Stimulated activated naive CD8-positive, alpha-beta T cell treated with anti-CD3 and anti-CD28 coated beads, Interleukin-15, amount 100 ng/mL, for 72 hours (primary cell): ENCODE data around the gene MICALL1.

Source experiments
- ATAC-seq: fragments of 150-1000 bp; cut with Tn5 transposase; 2 replicates; pipeline ENCODE4 v1.10.0; 2021; ENCODE audit warnings: mild to moderate bottlenecking, moderate library complexity
- DNase-seq, 2 donors: peaks; one replicate each; pipeline ENCODE4 v3.0.0; 2021 to 2022
- H3K27ac Mint-ChIP-seq, 2 donors: one replicate each; pipeline ENCODE4 v1.8.0; 2022; ENCODE audit warnings: mild to moderate bottlenecking in 2 of 2, mixed read lengths in 2 of 2, moderate library complexity in 2 of 2
- H3K27me3 Mint-ChIP-seq: one replicate; pipeline ENCODE4 v1.8.0; 2022; ENCODE audit warnings: mixed read lengths
- H3K4me1 Mint-ChIP-seq: one replicate; pipeline ENCODE4 v1.8.0; 2022; ENCODE audit warnings: mild to moderate bottlenecking, mixed read lengths
- H3K4me3 Mint-ChIP-seq, 2 donors: one replicate each; pipeline ENCODE4 v1.8.0; 2022; ENCODE audit warnings: mild to moderate bottlenecking in 2 of 2, mixed read lengths in 2 of 2, moderate library complexity in 1 of 2
- H3K9me3 Mint-ChIP-seq, 2 donors: one replicate each; pipeline ENCODE4 v1.8.0; 2022; ENCODE audit warnings: mixed read lengths in 2 of 2

MICALL1 gene, protein sequence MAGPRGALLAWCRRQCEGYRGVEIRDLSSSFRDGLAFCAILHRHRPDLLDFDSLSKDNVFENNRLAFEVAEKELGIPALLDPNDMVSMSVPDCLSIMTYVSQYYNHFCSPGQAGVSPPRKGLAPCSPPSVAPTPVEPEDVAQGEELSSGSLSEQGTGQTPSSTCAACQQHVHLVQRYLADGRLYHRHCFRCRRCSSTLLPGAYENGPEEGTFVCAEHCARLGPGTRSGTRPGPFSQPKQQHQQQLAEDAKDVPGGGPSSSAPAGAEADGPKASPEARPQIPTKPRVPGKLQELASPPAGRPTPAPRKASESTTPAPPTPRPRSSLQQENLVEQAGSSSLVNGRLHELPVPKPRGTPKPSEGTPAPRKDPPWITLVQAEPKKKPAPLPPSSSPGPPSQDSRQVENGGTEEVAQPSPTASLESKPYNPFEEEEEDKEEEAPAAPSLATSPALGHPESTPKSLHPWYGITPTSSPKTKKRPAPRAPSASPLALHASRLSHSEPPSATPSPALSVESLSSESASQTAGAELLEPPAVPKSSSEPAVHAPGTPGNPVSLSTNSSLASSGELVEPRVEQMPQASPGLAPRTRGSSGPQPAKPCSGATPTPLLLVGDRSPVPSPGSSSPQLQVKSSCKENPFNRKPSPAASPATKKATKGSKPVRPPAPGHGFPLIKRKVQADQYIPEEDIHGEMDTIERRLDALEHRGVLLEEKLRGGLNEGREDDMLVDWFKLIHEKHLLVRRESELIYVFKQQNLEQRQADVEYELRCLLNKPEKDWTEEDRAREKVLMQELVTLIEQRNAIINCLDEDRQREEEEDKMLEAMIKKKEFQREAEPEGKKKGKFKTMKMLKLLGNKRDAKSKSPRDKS

DNA sequence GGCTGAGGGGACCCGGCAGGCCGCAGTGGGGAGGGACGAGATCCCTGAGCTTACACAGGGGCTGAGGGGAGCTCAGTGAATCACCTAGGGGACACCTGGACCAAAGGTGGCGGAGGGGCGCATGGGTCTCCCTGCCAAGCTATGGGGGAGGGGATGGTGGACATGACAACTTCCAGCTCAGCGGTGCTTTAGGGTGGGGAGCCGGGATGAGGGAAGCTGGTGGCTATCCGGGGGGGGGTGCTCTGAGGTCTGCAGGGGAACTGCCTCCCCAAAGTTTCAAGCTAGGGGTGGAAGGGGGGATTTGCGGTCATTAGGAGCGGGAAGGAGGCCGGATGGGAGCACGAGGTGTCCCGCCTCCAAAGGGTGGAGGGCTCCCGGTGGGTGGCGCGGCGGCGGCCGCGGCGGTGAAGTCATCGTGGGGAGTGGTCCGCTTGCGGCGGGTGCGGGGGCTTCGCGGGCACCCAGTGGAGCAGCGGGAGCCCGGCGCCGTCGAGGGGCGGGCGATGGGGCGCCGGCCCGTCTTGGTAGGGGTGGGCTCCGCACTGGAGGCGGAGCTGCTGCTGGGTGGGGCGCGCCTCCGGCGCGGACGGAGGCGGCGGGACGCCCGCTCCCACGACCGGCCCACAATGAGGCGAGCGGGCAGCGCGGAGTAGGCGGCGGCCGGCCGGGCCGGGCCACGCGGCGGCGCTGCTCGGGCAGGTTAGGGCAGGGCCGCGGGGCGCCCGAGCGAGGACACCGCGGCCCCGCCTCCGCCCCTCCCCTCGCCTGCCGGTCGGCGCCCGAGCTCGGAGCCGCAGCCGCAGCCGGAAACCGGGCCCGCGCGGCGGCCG is at the start of gene MICALL1:
Gene MICALL1 (plus strand): TSS at position 764 of the 830 bp plus-strand sequence. CDS start 126 bp downstream, outside the sequence.
- DNase-seq: peak; percentile 69 to 73
- H3K27me3 Mint-ChIP-seq: no peaks in the 10 kb centered on the region
- ATAC-seq: peak; percentile 91
- no peaks in the 10 kb centered on the region for H3K9me3 Mint-ChIP-seq
- H3K27ac Mint-ChIP-seq: peak within 1 kb of the TSS; percentile 91 to 94
- peak within 1 kb of the TSS; percentile 85 for H3K4me3 Mint-ChIP-seq
- H3K4me1 Mint-ChIP-seq: peaks cover 26% of the 10 kb centered on the region

DNA sequence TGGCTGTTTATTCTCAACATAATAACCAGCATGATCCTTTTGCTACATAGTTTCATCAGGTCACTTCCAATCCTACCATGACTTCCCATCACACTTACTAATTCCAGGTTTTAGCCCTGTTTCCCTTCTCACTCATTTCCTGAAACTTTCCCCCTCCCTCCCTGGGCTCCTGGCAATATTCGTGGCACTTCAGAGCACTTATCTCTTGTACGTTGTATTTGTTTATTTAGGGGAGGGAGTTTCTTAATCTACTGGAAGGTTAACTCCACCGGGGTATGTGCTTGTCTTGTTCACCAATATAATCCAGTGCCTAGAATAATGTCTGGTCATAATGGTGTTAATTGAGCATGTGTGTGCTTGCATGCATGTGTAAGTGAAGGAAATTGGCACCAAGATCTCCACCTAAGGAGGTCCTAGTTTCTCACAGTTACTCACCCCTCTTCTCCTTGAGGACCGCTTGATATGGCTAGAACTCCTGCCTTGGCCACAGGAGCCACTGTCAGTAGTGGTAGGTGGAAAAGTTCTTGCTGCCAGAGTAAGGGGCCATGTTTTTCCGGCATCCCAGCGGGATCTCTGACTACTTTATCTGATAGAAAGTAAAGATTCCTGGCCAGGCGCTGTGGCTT is 45.2 kb upstream of the MICALL1 start:
- no peak overlapping the region for H3K4me3 Mint-ChIP-seq
- H3K9me3 Mint-ChIP-seq: no peaks in the 10 kb centered on the region
- peaks cover 6% of the 10 kb centered on the region for H3K4me1 Mint-ChIP-seq
- ATAC-seq: no peak
- no peak for DNase-seq
- peak overlapping the region; percentile 1 to 24 for H3K27ac Mint-ChIP-seq
- H3K27me3 Mint-ChIP-seq: no peaks in the 10 kb centered on the region

DNA sequence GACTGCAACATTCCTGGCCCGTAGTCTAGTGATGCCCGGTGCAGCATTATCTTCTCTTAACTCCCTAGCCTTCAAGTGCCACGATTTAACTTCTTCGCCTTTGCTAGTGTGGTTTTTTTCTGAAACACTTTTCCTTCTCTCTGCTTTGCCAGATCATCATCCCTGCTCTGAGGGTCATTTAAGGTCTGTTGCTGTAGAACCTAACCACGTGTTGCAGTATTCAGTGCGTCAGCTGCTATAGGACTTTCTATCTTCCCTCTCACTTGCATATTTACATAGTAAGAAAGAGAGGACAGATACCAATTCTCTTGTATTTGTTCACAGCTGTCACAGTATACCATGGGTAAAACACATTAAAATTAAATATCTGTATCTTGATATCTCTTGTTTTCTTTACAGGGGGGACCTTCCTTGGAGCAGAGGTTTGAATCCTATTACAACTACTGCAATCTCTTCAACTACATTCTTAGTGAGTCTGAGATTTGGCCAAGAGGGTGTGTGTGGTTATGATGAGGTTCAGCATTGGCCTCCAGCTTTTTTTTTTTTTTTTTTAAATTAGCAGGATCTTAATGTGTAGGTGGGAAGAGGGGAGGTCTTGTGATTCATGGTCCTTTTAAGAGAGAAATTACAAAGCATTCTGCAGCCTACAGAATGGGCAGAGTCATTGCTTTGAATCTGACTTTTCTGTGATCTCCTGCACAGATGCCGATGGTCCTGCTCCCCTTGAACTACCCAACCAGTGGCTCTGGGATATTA is 43.3 kb upstream of the MICALL1 start:
- no peaks in the 10 kb centered on the region for H3K27me3 Mint-ChIP-seq
- peaks cover 6% of the 10 kb centered on the region for H3K4me1 Mint-ChIP-seq
- no peak for DNase-seq
- H3K4me3 Mint-ChIP-seq: no peak overlapping the region
- no peak for ATAC-seq
- no peak overlapping the region for H3K27ac Mint-ChIP-seq
- H3K9me3 Mint-ChIP-seq: no peaks in the 10 kb centered on the region

DNA sequence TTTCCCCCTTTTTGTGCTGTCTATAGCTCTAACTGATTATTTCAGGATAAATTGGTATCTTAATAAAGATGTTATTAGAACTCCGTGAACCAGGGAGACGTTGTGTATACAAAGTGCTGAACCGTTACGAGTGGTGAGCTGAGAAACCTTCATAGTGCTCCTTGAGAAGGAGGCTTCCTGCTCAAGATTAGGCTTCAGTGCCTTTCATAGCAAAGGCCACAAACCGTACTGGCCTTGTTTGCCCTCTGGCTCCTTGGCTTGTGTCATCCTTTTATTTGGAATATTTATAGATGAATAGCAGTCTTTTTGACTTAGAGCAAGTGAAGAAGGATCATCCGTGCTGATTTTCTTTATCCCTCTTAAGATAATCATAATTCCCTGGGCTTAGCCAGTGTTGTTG is 40.6 kb upstream of the MICALL1 start:
- ATAC-seq (no peak), DNase-seq (no peak)
- Mint-ChIP-seq H3K4me1 (peaks cover 6% of the 10 kb centered on the region), H3K4me3 (no peak overlapping the region), H3K27me3 (no peaks in the 10 kb centered on the region), H3K27ac (no peak overlapping the region), H3K9me3 (no peaks in the 10 kb centered on the region)

DNA sequence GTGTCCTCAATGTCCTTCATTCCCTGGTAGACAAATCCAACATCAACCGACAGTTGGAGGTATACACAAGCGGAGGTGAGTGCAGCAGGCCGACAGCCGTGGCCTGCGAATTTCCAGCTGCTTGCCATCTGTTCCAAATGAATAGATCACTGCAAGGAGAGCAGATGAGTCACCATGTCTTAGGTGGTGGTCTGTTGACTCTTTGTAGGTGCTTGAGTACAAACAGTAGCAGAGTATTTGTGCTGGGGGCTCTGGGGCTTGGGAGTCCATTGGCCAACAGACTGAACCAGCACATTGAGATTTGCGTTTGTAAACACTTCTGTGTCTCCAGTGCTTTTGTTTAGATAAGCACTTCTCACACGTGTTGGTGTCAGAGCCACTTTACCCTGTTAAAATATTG is 35.8 kb upstream of the MICALL1 start:
- H3K27ac Mint-ChIP-seq: no peak overlapping the region
- H3K27me3 Mint-ChIP-seq: no peaks in the 10 kb centered on the region
- no peaks in the 10 kb centered on the region for H3K4me1 Mint-ChIP-seq
- DNase-seq: no peak
- no peak for ATAC-seq
- no peak overlapping the region for H3K4me3 Mint-ChIP-seq
- H3K9me3 Mint-ChIP-seq: no peaks in the 10 kb centered on the region

DNA sequence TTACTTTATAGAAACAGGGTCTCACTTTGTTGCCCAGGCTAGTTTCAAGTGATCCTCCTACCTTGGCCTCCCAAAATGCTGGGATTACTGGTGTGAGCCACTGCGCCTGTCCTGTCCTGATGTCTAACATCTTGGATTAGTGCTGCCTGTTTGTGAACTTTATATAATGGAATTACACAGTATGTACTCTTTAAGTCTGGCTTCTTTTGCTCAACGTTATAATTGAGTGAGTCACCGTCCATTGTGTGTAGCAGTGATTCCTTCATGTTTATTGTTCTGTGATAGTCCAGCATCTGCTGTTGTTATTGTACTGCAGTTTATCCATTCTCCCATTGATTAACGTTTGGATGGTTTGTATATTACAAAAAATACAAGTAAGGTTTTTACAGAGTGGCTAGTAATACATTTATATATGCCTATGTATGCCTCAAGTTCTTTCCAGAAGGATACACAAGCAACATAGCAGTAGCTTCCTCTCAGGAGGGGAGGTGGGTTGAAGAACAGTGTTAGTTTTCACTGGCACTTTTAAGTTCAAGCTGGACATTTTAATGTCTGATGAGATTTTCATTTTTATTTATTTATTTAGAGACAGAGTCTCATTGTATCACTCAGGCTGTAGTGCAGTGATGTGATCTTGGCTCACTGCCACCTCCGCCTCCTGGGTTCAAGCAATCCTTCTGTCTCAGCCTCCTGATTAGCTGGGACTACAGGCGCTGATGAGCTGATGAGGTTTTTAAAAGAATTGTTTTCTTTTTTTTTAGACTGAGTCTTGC is 25.2 kb upstream of the MICALL1 start:
- Mint-ChIP-seq H3K9me3 (no peaks in the 10 kb centered on the region), H3K27me3 (no peaks in the 10 kb centered on the region), H3K4me3 (no peak overlapping the region), H3K27ac (no peak overlapping the region), H3K4me1 (peaks cover 7% of the 10 kb centered on the region)
- ATAC-seq: no peak
- DNase-seq: no peak

DNA sequence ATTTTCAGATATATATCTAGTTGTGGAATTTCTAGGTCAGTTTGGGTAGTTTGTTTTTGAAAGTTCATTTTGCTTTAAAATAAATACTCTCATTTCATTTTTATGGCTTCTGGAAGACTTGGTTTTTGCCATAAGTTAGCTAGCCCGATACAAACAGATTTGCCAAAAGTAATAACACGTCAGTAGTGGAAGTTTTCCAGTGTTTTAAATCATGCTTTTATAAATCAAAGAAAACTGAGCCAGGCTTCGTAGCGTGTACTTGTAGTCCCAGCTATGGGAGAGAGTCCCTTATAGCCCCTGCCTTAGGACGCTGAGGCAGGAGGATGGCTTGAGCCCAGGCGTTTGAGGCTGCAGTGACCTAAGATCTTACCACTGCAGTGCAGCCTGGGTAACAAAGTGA is 21.7 kb upstream of the MICALL1 start:
- peaks cover 7% of the 10 kb centered on the region for H3K4me1 Mint-ChIP-seq
- no peak overlapping the region for H3K27ac Mint-ChIP-seq
- DNase-seq (no peak), ATAC-seq (no peak)
- no peaks in the 10 kb centered on the region for H3K9me3 Mint-ChIP-seq
- H3K27me3 Mint-ChIP-seq: no peaks in the 10 kb centered on the region
- no peak overlapping the region for H3K4me3 Mint-ChIP-seq

DNA sequence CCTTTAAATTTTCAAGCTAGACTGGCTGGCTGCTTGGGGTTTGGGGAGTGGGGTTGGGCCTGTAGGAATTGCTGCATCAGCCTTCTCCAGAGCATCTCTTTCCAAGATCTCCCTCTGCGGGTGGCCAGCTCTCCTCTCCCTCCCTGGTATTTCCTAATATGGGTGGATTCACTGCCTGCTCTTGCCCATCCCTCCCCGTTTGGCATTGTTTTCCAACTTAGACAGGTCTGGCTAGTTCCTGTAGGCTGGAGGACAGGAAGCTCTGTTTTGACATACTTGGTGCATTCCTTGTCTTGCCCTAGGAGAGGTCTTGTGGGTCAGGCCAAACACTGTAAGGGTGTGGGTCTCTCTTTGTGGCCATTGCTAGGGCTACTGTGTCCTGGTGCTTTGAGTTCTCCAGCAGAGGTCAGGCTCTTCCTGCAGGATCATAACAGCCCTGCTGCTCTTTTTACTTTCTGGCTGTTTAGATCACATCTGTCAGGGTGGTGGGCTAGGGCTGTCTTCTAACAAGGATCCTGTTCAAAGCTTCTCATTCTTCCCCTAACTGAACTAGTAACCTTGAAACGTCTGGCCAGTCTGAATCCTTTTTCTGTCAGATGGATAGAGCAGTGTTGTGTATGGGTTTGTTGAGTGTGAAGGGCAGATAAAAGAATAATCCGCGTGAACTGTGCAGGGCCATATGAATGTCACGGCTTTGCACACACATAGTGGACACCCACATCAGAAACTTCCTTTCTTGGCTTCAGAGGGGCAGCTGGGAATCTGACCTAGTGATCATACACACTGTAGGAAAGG is 18.3 kb upstream of the MICALL1 start:
- H3K4me3 Mint-ChIP-seq: no peak overlapping the region
- H3K27me3 Mint-ChIP-seq: no peaks in the 10 kb centered on the region
- ATAC-seq (no peak), DNase-seq (no peak)
- H3K9me3 Mint-ChIP-seq: no peaks in the 10 kb centered on the region
- H3K4me1 Mint-ChIP-seq: peaks cover 7% of the 10 kb centered on the region
- H3K27ac Mint-ChIP-seq: peak overlapping the region in 1 of 2 donors; percentile 9

DNA sequence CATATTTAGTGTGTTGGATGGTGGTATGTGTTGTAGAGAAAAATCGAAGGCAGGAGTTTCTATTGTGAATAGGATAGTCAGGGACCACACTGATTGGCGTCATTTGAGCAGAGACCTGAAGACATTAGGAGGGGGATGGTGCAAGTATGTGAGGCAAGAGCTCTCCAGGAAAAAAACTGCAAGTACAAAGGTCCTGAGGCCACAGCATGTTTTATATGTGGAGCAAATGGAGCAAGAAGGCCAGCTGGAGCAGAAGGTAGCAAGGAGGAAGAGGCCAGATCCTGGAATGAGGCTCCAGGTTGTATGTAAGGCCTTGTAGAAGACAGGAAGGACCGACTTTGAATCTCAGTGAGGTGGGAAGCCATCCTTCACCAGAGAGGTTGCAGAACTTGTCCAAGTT is 14.2 kb upstream of the MICALL1 start:
- Mint-ChIP-seq H3K9me3 (no peaks in the 10 kb centered on the region), H3K4me1 (peaks cover 26% of the 10 kb centered on the region), H3K27ac (peak overlapping the region in 1 of 2 donors; percentile 48), H3K4me3 (no peak overlapping the region), H3K27me3 (no peaks in the 10 kb centered on the region)
- DNase-seq: no peak
- no peak for ATAC-seq

DNA sequence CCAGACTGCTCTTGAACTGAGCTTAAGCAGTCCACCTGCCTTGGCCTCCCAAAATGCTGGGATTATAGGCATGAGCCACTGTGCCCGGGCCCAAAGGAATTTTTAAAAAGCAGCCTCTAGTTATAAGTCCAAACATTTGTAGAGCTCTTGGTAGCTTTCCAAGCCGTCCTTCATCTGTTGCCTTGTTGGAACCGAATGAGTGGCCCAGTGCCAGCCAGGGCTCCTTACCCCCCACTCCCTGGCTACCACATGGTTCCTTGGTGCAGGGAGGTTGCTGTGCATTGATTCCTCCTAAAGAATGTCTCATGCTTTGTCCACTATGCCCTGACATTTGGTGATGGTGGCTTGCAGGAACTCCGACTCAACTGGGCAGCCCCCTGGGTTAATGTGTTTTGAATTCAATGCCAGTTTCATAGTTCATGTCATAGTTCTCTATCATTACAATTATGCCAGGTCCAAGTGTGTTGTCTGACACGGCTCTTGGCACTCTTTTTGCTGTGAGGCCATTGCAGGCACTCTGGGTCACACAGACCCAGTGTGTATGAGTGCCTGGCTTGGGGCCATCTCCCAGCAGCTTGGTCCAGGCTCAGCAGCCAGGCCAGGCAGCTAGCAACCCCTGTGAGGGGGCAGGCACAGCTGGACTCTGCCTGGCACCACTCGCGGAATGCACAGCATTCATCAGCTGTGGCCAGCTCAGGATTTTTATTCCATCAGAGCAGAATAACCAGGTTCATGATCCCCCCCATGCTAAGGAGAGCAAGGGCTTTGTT is 13.3 kb upstream of the MICALL1 start:
- Mint-ChIP-seq H3K27ac (peak overlapping the region in 1 of 2 donors; percentile 13), H3K27me3 (no peaks in the 10 kb centered on the region), H3K4me1 (peaks cover 28% of the 10 kb centered on the region), H3K9me3 (no peaks in the 10 kb centered on the region), H3K4me3 (no peak overlapping the region)
- DNase-seq (no peak), ATAC-seq (no peak)

DNA sequence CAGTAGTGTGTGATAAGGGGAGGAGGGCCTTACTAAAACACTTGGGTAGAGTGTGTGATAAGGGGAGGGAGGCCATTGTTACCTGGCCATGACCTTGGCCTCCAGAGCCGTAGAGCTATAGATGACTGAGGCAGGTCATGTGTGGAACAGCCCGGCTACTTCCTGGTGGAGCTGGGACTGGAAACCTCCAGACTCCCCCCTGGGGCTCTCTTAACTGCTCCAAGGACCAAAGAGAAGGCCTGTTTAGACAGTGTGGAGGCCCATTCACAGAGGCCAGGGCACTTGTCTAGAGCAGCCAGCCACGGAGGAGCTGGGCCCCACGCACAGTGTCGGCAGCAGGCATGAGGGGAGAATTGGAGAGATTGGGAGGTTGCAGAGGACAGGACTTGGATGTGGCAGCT is 12.5 kb upstream of the MICALL1 start:
- Mint-ChIP-seq H3K27me3 (no peaks in the 10 kb centered on the region), H3K9me3 (no peaks in the 10 kb centered on the region), H3K4me1 (peaks cover 28% of the 10 kb centered on the region), H3K27ac (peak overlapping the region in 1 of 2 donors; percentile 59), H3K4me3 (no peak overlapping the region)
- DNase-seq: no peak
- no peak for ATAC-seq

DNA sequence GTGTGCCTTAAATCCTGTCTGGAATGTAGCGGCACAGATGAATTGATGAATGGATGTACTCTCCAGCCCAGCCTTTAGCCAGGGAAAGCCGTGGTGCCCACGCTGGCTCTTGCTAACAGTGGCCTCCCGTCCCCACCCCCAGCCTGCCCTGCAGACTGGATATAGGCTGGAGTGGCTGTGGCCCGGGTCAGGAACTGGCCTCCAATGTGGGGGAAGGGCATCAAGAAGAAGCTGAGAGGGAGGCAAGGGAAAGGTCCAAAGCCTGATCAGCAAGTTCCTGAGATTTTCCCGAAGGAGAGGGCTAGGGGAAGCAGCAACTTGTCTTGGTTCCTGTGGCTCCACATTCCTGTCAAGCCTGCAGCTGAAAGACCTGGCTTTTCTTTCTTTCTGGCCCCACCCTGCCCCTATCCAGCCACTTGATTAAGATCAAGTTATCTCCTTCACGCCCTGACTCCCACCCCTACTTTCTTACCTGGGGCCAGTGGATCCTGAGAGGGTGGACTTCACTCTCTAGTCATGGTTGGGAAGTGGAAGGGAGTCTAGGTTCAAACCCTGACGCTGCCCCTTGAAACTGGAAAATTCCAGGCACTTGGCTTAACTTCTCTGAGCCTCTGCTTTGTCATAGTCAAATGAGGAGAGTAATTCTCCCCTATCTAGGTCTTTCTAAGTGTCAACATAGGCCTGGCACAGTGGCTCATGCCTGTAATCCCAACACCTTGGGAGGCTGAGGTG is 11.0 kb upstream of the MICALL1 start:
- Mint-ChIP-seq H3K27ac (peak overlapping the region; percentile 81 to 90), H3K4me1 (peaks cover 28% of the 10 kb centered on the region), H3K27me3 (no peaks in the 10 kb centered on the region), H3K9me3 (no peaks in the 10 kb centered on the region), H3K4me3 (no peak overlapping the region)
- DNase-seq (no peak), ATAC-seq (no peak)
